Activated effector memory CD4-positive, alpha-beta T cell treated with Interleukin-2 at 50 U/mL for 16 hours (primary cell): Measurements from ENCODE around the gene VMAC.
A peak's percentile ranks its signal among the peaks of the same experiment; 100 is the strongest.
"Not testable (repeated sequence)": the region's sequence is repeated elsewhere in the genome, so short reads cannot be mapped to it uniquely, and the experiment has no call there.

Experiments used
- DNase-seq: peaks from one replicate; pipeline ENCODE4 v3.0.0-alpha.2; 2020

Gene VMAC

GRCh38 chr19:5884065-5884811, 20.4 kb upstream of the VMAC start:
- DNase-seq: not testable (repeated sequence)

GRCh38 chr19:5889288-5889971, 15.2 kb upstream of the VMAC start:
- no peak for DNase-seq

GRCh38 chr19:5890099-5890498, 14.6 kb upstream of the VMAC start:
- no peak for DNase-seq

- no peak for DNase-seq
These were observed 13.1 kb upstream of the VMAC start for GRCh38 chr19:5891572-5891937.

GRCh38 chr19:5891938-5892771, 12.5 kb upstream of the VMAC start:
- no peak for DNase-seq

- DNase-seq: no peak
These were observed 11.8 kb upstream of the VMAC start for GRCh38 chr19:5892772-5893275.

- DNase-seq: no peak
These were observed 11.3 kb upstream of the VMAC start for GRCh38 chr19:5893296-5893903.

- DNase-seq: no peak
These were observed 10.6 kb upstream of the VMAC start for GRCh38 chr19:5893907-5894703.

- no peak for DNase-seq
These were observed 9.8 kb upstream of the VMAC start for GRCh38 chr19:5894704-5895349.

- DNase-seq: no peak
These were observed 9.3 kb upstream of the VMAC start for GRCh38 chr19:5895409-5895808.

GRCh38 chr19:5895890-5896289, 8.8 kb upstream of the VMAC start:
- no peak for DNase-seq

GRCh38 chr19:5896365-5897076, 8.2 kb upstream of the VMAC start:
- no peak for DNase-seq

- DNase-seq: no peak
These were observed 7.3 kb upstream of the VMAC start for GRCh38 chr19:5897189-5897969.

- no peak for DNase-seq
These were observed 4.7 kb upstream of the VMAC start for GRCh38 chr19:5899728-5900526.

GRCh38 chr19:5900976-5901375, 3.7 kb upstream of the VMAC start:
- no peak for DNase-seq

GRCh38 chr19:5903056-5903623, 1.5 kb upstream of the VMAC start:
- DNase-seq: no peak

- DNase-seq: peak; percentile 93
These were observed 884 bp upstream of the VMAC start, which contains the start of gene NDUFA11 for GRCh38 chr19:5903624-5904351. Gene NDUFA11, minus strand, starts transcription at chr19:5903790. Its CDS starts 82 bp downstream, at chr19:5903708.
